Smooth muscle cell (in vitro differentiated cells): ENCODE results near the gene BLACAT1. TPM values are rescaled to one million over a fixed set of nuclear protein-coding genes. Genes with fewer than 3 reads are reported as not detected.

ENCODE experiments used
- DNase-seq: peaks from one replicate; lab custom pipeline; 2025; ENCODE audit not compliant: unreplicated experiment; lab: John Stamatoyannopoulos, UW
- H2AFZ ChIP-seq: fragments of 200-600 bp; sonication (generic); 2 replicates; pipeline ENCODE4 v1.6.0; 2016; ENCODE audit warnings: antibody characterized with exemption, low read depth, mild to moderate bottlenecking
- H3F3A ChIP-seq: fragments of 200-600 bp; sonication (generic); 2 replicates; pipeline ENCODE4 v1.6.0; 2017; ENCODE audit warnings: antibody characterized with exemption, low read depth
- H3K27ac ChIP-seq: fragments of 200-600 bp; sonication (generic); 2 replicates; pipeline ENCODE4 v1.5.1; 2016; ENCODE audit warnings: low read depth, mild to moderate bottlenecking
- H3K27me3 ChIP-seq: fragments of 200-600 bp; sonication (generic); 2 replicates; pipeline ENCODE4 v1.6.1; 2016; ENCODE audit warnings: low read depth, mild to moderate bottlenecking
- H3K36me3 ChIP-seq: fragments of 200-600 bp; sonication (generic); 2 replicates; pipeline ENCODE4 v1.5.1; 2016; ENCODE audit warnings: low read depth
- H3K4me1 ChIP-seq: fragments of 200-600 bp; sonication (generic); 2 replicates; pipeline ENCODE4 v1.5.1; 2016; ENCODE audit warnings: low read depth
- H3K4me2 ChIP-seq: fragments of 200-600 bp; sonication (generic); 2 replicates; pipeline ENCODE4 v1.6.0; 2016; ENCODE audit warnings: mild to moderate bottlenecking
- H3K4me3 ChIP-seq: fragments of 200-600 bp; sonication (generic); 2 replicates; pipeline ENCODE4 v1.5.1; 2016; ENCODE audit warnings: mild to moderate bottlenecking
- H3K79me2 ChIP-seq: fragments of 200-600 bp; sonication (generic); 2 replicates; pipeline ENCODE4 v1.6.0; 2016; ENCODE audit warnings: low read depth, mild to moderate bottlenecking
- H3K9ac ChIP-seq: fragments of 200-600 bp; sonication (generic); 2 replicates; pipeline ENCODE4 v1.6.0; 2016; ENCODE audit warnings: low read depth
- H3K9me3 ChIP-seq: fragments of 200-600 bp; sonication (generic); replicated peaks from 2 replicates; pipeline ENCODE4 v1.5.1; 2016; ENCODE audit warnings: low read depth
- H4K20me1 ChIP-seq: fragments of 200-600 bp; sonication (generic); 2 replicates; pipeline ENCODE4 v1.6.0; 2016; ENCODE audit warnings: low read depth
- WGBS: methylation state at CpG from one replicate; pipeline ENCODE4 v1.1.7; 2016; ENCODE audit warnings: low lambda C conversion rate; 5-methylcytosine and 5-hydroxymethylcytosine counted together
- polyA plus RNA-seq: library from polyadenylated mRNA; unstranded; fragments of >200 nt; fragmentation: Nextera tagmentation; extraction: Ambion mirVana; gene quantifications from 2 replicates; pipeline ENCODE4 v1.2.1, GENCODE V29; 2016
- total RNA-seq: library from RNA; depleted of rRNA; stranded (reverse); fragments of >200 nt; gene quantifications from 2 replicates; pipeline ENCODE4 v1.2.3, GENCODE V29; 2014
- TF ChIP-seq, protein P1 (sequence below): fragments of 200-600 bp; sonication (generic); IDR thresholded peaks from 2 replicates; pipeline ENCODE4 v1.5.1; 2017; ENCODE audit warnings: borderline replicate concordance, mild to moderate bottlenecking, antibody characterized with exemption; ENCODE audit not compliant: insufficient read depth, poor library complexity, severe bottlenecking

Gene BLACAT1
- total and polyA plus RNA-seq, 2 experiments from 2014 or later, result 0.72 to 3.9 TPM

DNA sequence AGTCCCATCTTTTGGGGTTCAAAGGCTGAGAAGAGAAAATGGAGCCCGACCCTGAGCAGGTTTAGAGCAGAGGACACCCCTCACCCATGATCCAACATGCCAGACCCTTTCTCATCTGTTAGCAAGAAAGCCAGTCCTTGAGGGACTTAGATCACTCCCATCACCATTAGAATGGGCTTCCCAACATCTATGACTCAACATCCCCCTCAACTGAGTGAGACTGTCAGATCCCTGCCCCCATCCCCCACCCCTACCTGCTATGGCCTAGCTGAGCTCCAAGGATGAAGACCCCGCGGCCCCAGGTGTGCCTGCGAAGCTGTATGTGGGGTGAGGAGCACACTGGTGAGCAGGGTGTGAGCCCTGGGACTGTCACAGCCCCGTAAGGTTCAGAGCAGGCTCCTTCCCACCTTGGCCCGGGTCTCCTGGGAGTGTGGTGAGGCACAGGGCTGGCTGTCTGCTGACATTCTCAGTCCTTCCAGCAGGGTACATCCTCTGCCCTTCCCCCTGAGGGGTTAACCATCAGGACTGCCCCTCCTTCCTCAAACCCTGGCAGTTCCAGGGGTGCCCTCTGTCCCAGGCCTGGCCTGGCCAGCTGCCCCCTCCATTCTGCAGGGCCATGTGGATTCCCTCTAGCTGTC, 21.4 kb upstream of the BLACAT1 start:
- Histone ChIP-seq H3K27ac (no peak overlapping the region), H3K4me1 (peaks cover 7% of the 10 kb centered on the region), H3K9me3 (no peaks in the 10 kb centered on the region), H3K36me3 (no peaks in the 10 kb centered on the region), H3K27me3 (peaks cover 27% of the 10 kb centered on the region), H3F3A (no peaks in the 10 kb centered on the region), H3K79me2 (no peaks in the 10 kb centered on the region), H2AFZ (no peak overlapping the region), H4K20me1 (no peaks in the 10 kb centered on the region), H3K9ac (no peak overlapping the region), H3K4me3 (no peak overlapping the region), H3K4me2 (no peak overlapping the region)
- TF ChIP-seq, protein P1, sequence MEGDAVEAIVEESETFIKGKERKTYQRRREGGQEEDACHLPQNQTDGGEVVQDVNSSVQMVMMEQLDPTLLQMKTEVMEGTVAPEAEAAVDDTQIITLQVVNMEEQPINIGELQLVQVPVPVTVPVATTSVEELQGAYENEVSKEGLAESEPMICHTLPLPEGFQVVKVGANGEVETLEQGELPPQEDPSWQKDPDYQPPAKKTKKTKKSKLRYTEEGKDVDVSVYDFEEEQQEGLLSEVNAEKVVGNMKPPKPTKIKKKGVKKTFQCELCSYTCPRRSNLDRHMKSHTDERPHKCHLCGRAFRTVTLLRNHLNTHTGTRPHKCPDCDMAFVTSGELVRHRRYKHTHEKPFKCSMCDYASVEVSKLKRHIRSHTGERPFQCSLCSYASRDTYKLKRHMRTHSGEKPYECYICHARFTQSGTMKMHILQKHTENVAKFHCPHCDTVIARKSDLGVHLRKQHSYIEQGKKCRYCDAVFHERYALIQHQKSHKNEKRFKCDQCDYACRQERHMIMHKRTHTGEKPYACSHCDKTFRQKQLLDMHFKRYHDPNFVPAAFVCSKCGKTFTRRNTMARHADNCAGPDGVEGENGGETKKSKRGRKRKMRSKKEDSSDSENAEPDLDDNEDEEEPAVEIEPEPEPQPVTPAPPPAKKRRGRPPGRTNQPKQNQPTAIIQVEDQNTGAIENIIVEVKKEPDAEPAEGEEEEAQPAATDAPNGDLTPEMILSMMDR, result no peak
- WGBS, result 53% methylated on average over 6 of the region's 6 CpGs
- no peak for DNase-seq

DNA sequence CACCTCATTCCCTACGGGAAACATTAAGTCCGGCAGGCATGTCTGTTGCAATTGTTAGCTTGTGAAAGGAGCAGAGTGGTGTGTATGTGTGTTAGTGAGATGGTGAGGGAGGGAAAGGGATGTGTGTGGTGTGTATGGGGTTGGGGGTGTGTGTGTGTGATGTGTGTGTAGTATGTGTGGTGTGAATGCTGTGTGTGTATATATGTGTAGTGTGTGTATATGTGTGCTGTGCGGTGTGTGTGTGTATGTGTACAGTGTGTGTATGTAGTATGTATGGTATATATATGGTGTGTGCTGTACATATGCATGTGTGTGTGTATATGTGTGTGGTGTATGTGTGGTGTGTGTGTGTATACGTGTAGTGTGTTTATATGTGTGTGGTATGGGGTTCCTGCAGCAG, 20.8 kb upstream of the BLACAT1 start:
- Histone ChIP-seq H4K20me1 (no peaks in the 10 kb centered on the region), H3K4me1 (peaks cover 6% of the 10 kb centered on the region), H3K9ac (no peak overlapping the region), H3K36me3 (no peaks in the 10 kb centered on the region), H3K9me3 (no peaks in the 10 kb centered on the region), H3F3A (no peaks in the 10 kb centered on the region), H2AFZ (no peak overlapping the region), H3K4me2 (no peak overlapping the region), H3K27me3 (peaks cover 22% of the 10 kb centered on the region), H3K4me3 (no peak overlapping the region), H3K79me2 (no peaks in the 10 kb centered on the region), H3K27ac (no peak overlapping the region)
- TF ChIP-seq, protein P1, result no peak
- WGBS, result 94% methylated on average over 4 of the region's 4 CpGs
- no peak for DNase-seq

DNA sequence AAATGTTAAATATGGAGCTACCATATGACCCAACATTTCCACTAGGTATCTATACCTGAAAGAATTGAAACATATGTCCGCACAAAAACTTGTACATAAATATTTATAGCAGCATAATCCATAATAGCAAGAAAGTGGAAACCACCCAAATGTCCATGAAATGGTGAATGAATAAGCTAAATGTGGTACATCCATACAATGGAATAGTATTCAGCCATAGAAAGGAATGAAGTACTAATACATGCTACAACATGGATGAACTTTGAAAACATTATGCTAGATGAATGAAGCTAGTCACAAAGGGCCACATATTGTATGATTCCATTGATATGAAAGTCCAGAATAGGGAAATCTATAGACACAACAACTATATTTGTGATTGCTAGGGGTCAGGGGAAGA, 20.0 kb upstream of the BLACAT1 start:
- H3K27me3 ChIP-seq, result peaks cover 14% of the 10 kb centered on the region
- H3K36me3 ChIP-seq, result no peaks in the 10 kb centered on the region
- H2AFZ ChIP-seq, result no peak overlapping the region
- no peak overlapping the region for H3K9ac ChIP-seq
- WGBS, result 97% methylated on average over 1 of the region's 1 CpG
- H3K79me2 ChIP-seq, result no peaks in the 10 kb centered on the region
- H3K4me3 ChIP-seq, result no peak overlapping the region
- H3K4me1 ChIP-seq, result no peaks in the 10 kb centered on the region
- TF ChIP-seq, protein P1, result no peak
- H3K9me3 ChIP-seq, result no peaks in the 10 kb centered on the region
- no peaks in the 10 kb centered on the region for H4K20me1 ChIP-seq
- H3K4me2 ChIP-seq, result no peak overlapping the region
- no peak overlapping the region for H3K27ac ChIP-seq
- DNase-seq, result no peak
- H3F3A ChIP-seq, result no peaks in the 10 kb centered on the region

DNA sequence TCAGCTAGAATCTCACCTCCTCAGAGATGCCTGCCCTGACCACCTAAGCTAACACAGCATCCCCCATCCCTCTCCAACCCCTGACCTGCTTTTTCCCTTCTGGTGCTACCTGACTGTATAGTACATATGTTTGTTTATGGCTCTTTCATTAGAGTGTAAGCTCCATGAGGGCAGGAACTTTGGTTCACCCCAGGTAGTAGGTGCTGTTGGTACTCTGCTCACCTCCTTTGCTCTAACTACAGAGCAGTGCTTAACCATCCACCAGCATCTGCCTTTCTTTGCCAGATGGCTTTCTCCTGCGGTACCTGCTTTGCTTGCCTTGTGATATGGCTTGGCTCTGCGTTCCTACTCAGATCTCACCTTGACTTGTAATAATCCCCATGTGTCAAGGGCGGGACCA, 18.7 kb upstream of the BLACAT1 start:
- no peak overlapping the region for H3K27ac ChIP-seq
- no peaks in the 10 kb centered on the region for H3K36me3 ChIP-seq
- no peaks in the 10 kb centered on the region for H3K9me3 ChIP-seq
- WGBS, result 93% methylated on average over 3 of the region's 3 CpGs
- H3K4me2 ChIP-seq, result no peak overlapping the region
- no peak overlapping the region for H3K4me3 ChIP-seq
- no peak overlapping the region for H3K9ac ChIP-seq
- H2AFZ ChIP-seq, result no peak overlapping the region
- H4K20me1 ChIP-seq, result no peaks in the 10 kb centered on the region
- TF ChIP-seq, protein P1, result no peak
- H3K79me2 ChIP-seq, result no peaks in the 10 kb centered on the region
- H3K27me3 ChIP-seq, result peaks cover 12% of the 10 kb centered on the region
- DNase-seq, result no peak
- no peaks in the 10 kb centered on the region for H3F3A ChIP-seq
- no peaks in the 10 kb centered on the region for H3K4me1 ChIP-seq
